HG03342 (cell line): Measurements from ENCODE around the gene RAPGEF5.

Experiments used
- ATAC-seq: cut with Tn5 transposase; IDR thresholded peaks from one replicate; pipeline ENCODE4 v1.9.1; 2021; ENCODE audit warnings: mild to moderate bottlenecking, moderate library complexity; ENCODE audit not compliant: unreplicated experiment

Gene RAPGEF5

GRCh38 chr7:22129166-22129565, 227.8 kb downstream of the RAPGEF5 start:
- ATAC-seq = no peak

- ATAC-seq = no peak
Observed at GRCh38 chr7:22128528-22128920, 228.4 kb downstream of the RAPGEF5 start.

GRCh38 chr7:22127835-22128527, 229.0 kb downstream of the RAPGEF5 start:
- ATAC-seq = no peak

DNA sequence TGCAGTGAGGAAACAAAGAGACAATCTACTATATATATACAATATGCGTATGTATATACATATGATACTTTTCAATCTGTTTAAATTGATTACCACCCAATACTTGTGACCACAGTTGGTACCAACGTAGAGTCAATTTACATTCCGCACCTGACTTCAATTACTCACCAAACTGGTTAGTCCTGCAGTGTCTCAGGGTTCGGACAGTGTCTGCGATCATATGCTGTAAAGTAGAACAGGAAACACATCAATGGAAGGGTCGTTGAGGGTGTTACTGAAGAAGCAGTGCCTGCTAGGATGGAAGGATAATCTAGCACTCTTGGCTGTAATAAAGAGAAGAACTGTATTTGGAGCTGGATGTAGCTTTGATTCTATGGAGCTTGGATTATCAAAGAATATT, 231.5 kb downstream of the RAPGEF5 start:
- no peak for ATAC-seq

DNA sequence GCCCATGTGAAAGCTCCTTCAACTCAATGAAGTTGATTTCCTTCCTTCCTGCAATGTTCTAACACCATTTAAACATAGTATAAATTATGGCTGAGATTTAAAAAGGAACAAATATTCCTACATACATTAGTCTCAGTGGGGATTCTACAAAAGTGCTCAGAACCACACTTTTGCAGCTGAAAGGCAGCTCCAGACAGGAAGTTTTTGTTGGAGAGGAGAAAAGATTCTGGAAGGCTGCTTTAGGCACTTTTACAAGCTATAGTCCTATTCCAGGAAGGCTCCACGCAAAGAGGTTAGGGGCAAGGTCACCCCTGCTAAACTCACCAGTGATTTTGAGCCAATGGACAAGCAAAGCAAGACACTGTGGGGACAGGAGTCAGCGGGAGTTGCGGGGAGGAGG, 232.0 kb downstream of the RAPGEF5 start:
- ATAC-seq = no peak

- ATAC-seq = no peak
Observed at GRCh38 chr7:22123139-22123538, 233.8 kb downstream of the RAPGEF5 start.

GRCh38 chr7:22121702-22122474, 235.1 kb downstream of the RAPGEF5 start:
- ATAC-seq = no peak

DNA sequence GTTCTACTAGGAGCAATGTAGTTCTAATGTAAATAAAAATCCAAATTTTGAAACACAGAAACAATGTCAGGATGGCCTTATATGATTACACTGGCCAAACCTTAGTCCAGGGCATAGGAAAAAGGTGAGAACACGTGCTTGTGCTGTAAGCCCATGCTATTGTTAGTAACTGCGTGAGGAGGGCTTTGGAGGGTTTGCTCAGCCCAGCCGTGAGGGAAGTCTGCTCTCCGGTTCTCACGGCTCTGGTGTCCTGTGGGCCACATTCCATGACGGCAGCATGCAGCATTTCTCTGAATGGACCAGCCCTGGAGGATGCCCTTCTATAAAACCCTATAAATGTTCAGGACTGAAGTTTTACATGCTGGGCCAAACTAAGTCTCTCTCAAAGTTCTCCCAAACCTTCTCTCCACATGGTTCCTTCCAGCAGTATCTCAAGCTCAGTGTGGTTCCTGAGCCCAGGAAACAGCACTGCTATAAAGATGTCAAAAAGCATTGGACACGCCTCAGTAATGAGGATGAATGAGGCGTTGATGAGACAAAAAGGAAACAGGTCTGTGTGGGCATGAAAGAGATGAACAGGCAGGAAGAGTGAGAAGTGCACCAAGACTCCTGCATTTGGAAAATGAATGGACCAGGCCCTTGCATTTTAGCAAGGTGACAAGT, 236.4 kb downstream of the RAPGEF5 start:
- no peak for ATAC-seq

DNA sequence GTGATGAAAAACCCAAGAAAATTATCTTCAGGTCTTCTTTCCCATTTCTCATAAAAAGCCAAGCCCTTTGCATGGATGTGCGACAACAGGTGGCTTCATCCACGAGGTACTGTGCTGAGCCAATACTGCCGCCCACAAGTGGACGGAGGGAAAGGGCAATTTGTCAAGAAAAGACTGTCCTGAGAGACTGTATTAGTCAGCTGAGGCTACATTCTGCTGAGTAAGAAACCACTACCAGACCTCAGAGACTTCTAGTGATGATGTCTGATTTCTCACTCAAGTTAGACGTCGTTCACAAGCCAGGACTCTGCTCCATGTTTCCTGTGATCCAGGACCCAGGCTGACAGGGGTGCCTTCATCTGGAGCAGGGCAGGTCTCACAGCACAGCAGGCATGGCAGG, 239.7 kb downstream of the RAPGEF5 start:
- no peak for ATAC-seq

DNA sequence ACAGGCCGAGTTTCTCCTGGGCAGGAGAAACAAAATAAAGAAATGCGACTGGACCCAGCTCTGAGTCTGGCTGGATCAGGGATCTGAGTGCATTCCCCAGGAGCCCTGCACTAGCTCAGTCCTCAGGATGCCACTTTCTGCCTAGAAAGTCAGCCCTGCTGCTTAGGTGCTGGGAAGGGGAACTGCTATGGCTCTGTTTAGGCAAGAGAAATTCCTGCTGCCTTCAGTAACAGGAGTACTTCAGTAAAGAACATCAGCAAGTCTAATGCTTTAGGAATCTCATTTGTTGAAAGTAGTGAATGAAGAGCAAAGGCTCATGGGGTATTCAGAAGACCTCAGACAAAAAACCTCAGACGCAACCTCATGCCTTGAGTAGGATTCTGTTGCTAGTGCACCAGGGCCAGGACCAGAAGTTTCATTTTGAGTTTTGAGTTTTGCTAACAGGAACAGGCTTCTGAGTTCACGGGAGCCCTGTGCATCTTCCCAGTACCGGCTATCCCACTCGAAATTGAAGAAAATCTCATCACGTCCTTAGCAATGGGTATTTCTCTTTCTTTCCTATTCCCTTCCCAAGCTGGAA, 240.4 kb downstream of the RAPGEF5 start:
- no peak for ATAC-seq

- no peak for ATAC-seq
Observed at GRCh38 chr7:22115689-22116088, 241.3 kb downstream of the RAPGEF5 start.

GRCh38 chr7:22114440-22114981, 242.4 kb downstream of the RAPGEF5 start:
- ATAC-seq = no peak

- no peak for ATAC-seq
Observed at GRCh38 chr7:22113041-22113440, 243.9 kb downstream of the RAPGEF5 start.

- ATAC-seq = no peak
Observed at GRCh38 chr7:22111661-22112060, 245.3 kb downstream of the RAPGEF5 start.

DNA sequence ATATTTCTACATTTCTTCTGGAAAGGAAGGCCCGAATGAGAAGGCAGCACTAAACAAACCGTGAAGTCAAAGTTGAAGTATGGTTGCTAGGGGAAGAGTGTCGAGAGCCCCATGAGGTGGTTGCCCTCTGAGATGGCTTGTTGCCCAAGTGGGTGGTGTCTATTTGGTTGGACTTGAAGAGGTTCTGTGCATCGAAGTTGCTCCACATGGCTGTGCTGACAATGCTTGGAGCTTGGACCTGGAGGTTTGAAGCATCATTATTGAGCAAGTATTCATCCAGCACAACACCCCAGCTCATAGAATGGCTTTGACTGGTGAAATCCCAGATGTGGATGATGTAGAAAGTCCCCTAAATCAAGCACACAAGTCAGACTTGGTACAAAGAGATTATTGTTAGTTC, 246.1 kb downstream of the RAPGEF5 start:
- ATAC-seq = no peak

GRCh38 chr7:22110227-22110839, 246.6 kb downstream of the RAPGEF5 start:
- peak; percentile 58 for ATAC-seq

- no peak for ATAC-seq
Observed at GRCh38 chr7:22109761-22110160, 247.2 kb downstream of the RAPGEF5 start.

- ATAC-seq = no peak
Observed at GRCh38 chr7:22108151-22108845, 248.7 kb downstream of the RAPGEF5 start.

DNA sequence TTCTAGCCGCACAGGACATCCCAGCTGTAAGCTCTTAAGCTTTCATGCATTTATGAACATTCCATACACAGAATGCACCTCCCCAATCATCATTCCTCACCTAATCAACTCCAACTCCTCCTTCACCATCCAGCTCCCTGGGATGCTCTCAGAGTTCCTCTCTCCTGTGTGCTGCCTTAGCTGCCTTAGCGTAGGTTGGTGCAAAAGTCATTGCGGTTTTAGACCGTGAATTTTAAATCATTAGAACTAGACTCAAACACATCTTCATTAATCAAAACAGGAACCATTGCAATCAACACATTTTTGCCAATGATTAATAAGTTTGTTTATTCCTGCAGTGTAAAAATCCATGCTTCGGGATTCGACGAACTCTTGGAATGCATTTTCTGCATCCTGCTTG, 251.4 kb downstream of the RAPGEF5 start:
- no peak for ATAC-seq
